Ascending aorta (tissue), 2 donors: ENCODE measurements around the gene EFHC1. TPM values are rescaled to one million over a fixed set of nuclear protein-coding genes. Genes with fewer than 3 reads are reported as not detected.

Experiments
- DNase-seq, 2 donors: peaks; one replicate each; pipeline ENCODE4 v3.0.0-alpha.2; 2019; ENCODE audit warnings: low spot score in 2 of 2
- H3K27ac ChIP-seq, 2 donors: fragments of 200-600 bp; sonication (generic); one replicate each; pipeline ENCODE4 v1.5.1; 2016 to 2017; ENCODE audit warnings: mild to moderate bottlenecking in 1 of 2
- H3K27me3 ChIP-seq: fragments of 200-600 bp; sonication (generic); one replicate; pipeline ENCODE4 v1.5.1; 2017
- H3K36me3 ChIP-seq, 2 donors: fragments of 200-600 bp; sonication (generic); one replicate each; pipeline ENCODE4 v1.5.1; 2016
- H3K4me1 ChIP-seq, 2 donors: fragments of 200-600 bp; sonication (generic); one replicate each; pipeline ENCODE4 v1.5.1; 2016 to 2017; ENCODE audit warnings: mild to moderate bottlenecking in 1 of 2
- H3K4me3 ChIP-seq, 2 donors: fragments of 200-600 bp; sonication (generic); one replicate each; pipeline ENCODE4 v1.5.1; 2016 to 2017; ENCODE audit warnings: mild to moderate bottlenecking in 1 of 2
- H3K9me3 ChIP-seq, 2 donors: fragments of 200-600 bp; sonication (generic); one replicate each; pipeline ENCODE4 v1.5.1; 2016
- intact Hi-C: fragments of 100-400 bp; cut with DNase I; formaldehyde crosslinking; loops from one replicate; pipeline ENCODE4 v1.15.1; 2023
- total RNA-seq: library from RNA; depleted of rRNA; stranded (reverse); fragments of >200 nt; gene quantifications from one replicate; pipeline ENCODE4 v1.1.0, GENCODE V29; 2016
- TF ChIP-seq, protein P1 (sequence below), 3 experiments: fragments of 200-600 bp in 2 of 3; fragments of 450-650 bp in 1 of 3; sonication (generic) in 2 of 3; IDR thresholded peaks; one replicate each; pipeline ENCODE4 v1.5.1; 2016 to 2019; ENCODE audit warnings: antibody characterized with exemption in 3 of 3, mild to moderate bottlenecking in 1 of 3, moderate library complexity in 1 of 3

EFHC1 gene
- 7.3 TPM for total RNA-seq

DNA sequence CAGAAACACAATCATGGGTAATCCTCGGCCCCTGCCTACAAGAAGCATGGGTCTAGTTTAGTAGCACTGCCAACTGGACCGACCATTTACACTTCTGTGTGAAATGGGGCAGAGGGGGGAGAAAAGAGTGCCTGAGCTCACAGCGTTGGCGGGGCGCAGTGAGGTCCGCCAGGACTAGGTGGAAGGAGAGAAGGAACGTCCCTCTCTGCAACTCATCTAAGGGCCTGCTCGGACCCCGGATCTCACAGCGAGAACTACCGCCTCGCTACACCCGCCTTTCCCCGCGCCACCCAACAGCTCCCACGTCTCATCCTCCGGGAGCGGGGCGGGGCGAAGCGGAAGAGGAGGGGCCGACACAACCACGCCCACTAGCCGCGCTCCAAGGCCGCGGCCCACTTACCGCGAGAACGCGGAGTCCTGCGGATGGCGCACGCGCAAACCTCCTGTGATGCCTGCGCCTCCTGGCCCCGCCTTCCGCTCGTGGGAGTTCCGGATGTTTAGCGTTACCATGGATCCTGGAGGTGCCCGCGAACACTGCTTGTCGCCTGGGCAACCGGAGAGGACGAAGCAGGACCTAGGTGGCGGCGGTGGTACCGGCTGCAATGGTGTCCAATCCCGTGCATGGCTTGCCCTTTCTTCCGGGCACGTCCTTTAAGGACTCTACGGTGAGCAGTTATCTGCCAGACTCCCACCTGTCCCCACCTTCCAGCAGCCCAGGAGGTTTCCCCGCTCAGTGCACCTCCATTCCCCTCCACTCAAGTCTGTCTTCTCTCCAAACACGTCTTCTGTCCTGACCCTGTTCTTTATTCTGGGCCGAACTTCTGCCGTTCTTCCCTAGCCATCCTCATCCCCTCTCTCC is at the start of gene EFHC1:
Gene EFHC1, plus strand, starts transcription at position 534 of the 859 bp plus-strand sequence. Its CDS starts 69 bp downstream, at position 603.
- Histone ChIP-seq H3K27me3 (no peaks in the 10 kb centered on the region), H3K36me3 (no peaks in the 10 kb centered on the region), H3K4me1 (peaks cover 2 to 7% of the 10 kb centered on the region in 2 donors), H3K4me3 (peak within 1 kb of the TSS; percentile 71 to 95), H3K27ac (peak within 1 kb of the TSS; percentile 82 to 84), H3K9me3 (no peaks in the 10 kb centered on the region)
- peak; percentile 96 to 99 for DNase-seq
- TF ChIP-seq, protein P1, sequence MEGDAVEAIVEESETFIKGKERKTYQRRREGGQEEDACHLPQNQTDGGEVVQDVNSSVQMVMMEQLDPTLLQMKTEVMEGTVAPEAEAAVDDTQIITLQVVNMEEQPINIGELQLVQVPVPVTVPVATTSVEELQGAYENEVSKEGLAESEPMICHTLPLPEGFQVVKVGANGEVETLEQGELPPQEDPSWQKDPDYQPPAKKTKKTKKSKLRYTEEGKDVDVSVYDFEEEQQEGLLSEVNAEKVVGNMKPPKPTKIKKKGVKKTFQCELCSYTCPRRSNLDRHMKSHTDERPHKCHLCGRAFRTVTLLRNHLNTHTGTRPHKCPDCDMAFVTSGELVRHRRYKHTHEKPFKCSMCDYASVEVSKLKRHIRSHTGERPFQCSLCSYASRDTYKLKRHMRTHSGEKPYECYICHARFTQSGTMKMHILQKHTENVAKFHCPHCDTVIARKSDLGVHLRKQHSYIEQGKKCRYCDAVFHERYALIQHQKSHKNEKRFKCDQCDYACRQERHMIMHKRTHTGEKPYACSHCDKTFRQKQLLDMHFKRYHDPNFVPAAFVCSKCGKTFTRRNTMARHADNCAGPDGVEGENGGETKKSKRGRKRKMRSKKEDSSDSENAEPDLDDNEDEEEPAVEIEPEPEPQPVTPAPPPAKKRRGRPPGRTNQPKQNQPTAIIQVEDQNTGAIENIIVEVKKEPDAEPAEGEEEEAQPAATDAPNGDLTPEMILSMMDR (IDR thresholded peaks at IDR 0.05) = no peak
- intact Hi-C loops = loop anchor here (1.0 to 10.0 kb wide), 8 partner anchors 57 to 1127 kb away; partner anchors contain the start of genes GCLC, PAQR8 and TRAM2

GRCh38 chr6:52371656-52372191 is 48.4 kb upstream of the EFHC1 start:
- H3K27me3 ChIP-seq = no peaks in the 10 kb centered on the region
- intact Hi-C loops = no loop called here
- TF ChIP-seq, protein P1 (IDR thresholded peaks at IDR 0.05) = no peak
- no peak for DNase-seq
- H3K4me1 ChIP-seq = no peaks in the 10 kb centered on the region
- H3K36me3 ChIP-seq = no peaks in the 10 kb centered on the region
- no peaks in the 10 kb centered on the region for H3K9me3 ChIP-seq
- H3K27ac ChIP-seq = no peak overlapping the region
- H3K4me3 ChIP-seq = no peak overlapping the region

GRCh38 chr6:52373151-52373690 is 46.9 kb upstream of the EFHC1 start:
- Histone ChIP-seq H3K4me3 (no peak overlapping the region), H3K27ac (no peak overlapping the region), H3K4me1 (no peaks in the 10 kb centered on the region), H3K27me3 (no peaks in the 10 kb centered on the region), H3K36me3 (no peaks in the 10 kb centered on the region), H3K9me3 (no peaks in the 10 kb centered on the region)
- no peak for DNase-seq
- intact Hi-C loops = no loop called here
- TF ChIP-seq, protein P1 (IDR thresholded peaks at IDR 0.05) = no peak

- Histone ChIP-seq H3K27ac (no peak overlapping the region), H3K27me3 (no peaks in the 10 kb centered on the region), H3K36me3 (no peaks in the 10 kb centered on the region), H3K4me1 (no peaks in the 10 kb centered on the region), H3K4me3 (no peak overlapping the region), H3K9me3 (no peaks in the 10 kb centered on the region)
- TF ChIP-seq, protein P1 (IDR thresholded peaks at IDR 0.05) = no peak
- DNase-seq = no peak
- intact Hi-C loops = no loop called here
Measured at GRCh38 chr6:52374247-52374646, 45.9 kb upstream of the EFHC1 start.

DNA sequence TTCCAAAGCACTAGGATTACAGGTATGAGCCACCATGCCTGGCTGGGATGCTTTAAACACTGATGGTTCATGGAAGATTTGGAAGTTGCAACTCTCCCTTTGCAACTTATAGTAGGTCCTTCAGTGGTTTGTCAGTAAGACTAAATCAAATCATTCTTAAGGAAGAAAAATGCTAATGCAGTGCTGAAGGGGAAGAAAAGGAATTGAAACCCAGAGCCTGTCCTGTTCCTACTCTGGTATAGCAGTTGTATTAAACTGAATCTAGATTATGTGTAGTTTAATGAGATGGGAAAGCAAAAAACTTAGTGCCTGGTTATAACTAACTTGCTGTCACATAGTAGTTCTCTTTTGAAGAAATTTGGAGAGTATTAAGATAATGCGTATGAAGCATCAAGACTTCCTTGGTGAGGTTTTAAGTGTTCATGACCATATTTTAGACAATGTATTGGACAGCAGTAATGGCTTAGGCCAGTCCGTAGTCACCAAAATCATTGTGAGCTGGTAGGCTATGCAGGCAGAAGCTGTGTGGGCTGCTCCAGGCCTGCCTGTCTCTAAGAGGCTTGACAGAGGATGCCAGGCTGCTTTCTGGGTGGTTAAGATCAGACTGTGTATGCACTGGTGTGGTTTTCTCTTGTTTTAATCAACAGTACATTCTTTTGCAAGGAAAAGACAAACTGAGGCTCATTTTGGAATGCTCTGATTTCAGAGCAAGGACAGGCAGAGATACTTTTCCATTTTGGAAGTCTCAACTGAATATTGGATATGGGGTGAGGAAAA is 44.2 kb upstream of the EFHC1 start:
- intact Hi-C loops = no loop called here
- Histone ChIP-seq H3K9me3 (no peaks in the 10 kb centered on the region), H3K36me3 (no peaks in the 10 kb centered on the region), H3K27ac (no peak overlapping the region), H3K4me3 (no peak overlapping the region), H3K4me1 (no peaks in the 10 kb centered on the region), H3K27me3 (no peaks in the 10 kb centered on the region)
- DNase-seq = no peak
- TF ChIP-seq, protein P1 (IDR thresholded peaks at IDR 0.05) = no peak
